GM12878 (cell line): ENCODE results near the gene CAPN10. TPM values are rescaled to one million over a fixed set of nuclear protein-coding genes. Genes with fewer than 3 reads are reported as not detected.
"Not testable (repeated sequence)": the region's sequence is repeated elsewhere in the genome, so short reads cannot be mapped to it uniquely, and the experiment has no call there.

Source experiments
- ATAC-seq: fragments of 200-7000 bp; cut with Tn5 transposase; 3 replicates; pipeline ENCODE4 v1.9.1; 2020; ENCODE audit warnings: mild to moderate bottlenecking, moderate library complexity
- BruUV-seq: library from RNA; stranded (reverse); fragments of 400-500 nt; replicated peaks from 2 replicates; lab custom pipeline; 2021; lab: Mats Ljungman, UMichigan
- CTCF ChIA-PET: fragments of 300-600 bp; sonication (Branson Sonifier 250); formaldehyde crosslinking; extraction: SDS; loops from one replicate; lab custom pipeline; 2021; ENCODE audit warnings: inconsistent platforms; lab: Yijun Ruan, JAX
- POLR2A ChIA-PET: fragments of 350-600 bp; formaldehyde crosslinking; extraction: SDS; loops from one replicate; lab custom pipeline; 2021; ENCODE audit warnings: inconsistent platforms; lab: Charles Lee
- RAD21 ChIA-PET: fragments of 300-600 bp; sonication (Branson Sonifier 250); formaldehyde crosslinking; loops from one replicate; lab custom pipeline; 2023; ENCODE audit warnings: antibody characterized with exemption; ENCODE audit not compliant: unreplicated experiment; lab: Charles Lee
- SMC1A ChIA-PET: fragments of 300-600 bp; sonication (Branson Sonifier 250); formaldehyde crosslinking; loops from one replicate; lab custom pipeline; 2023; ENCODE audit not compliant: unreplicated experiment, uncharacterized antibody; lab: Charles Lee
- DNase-seq: peaks from one replicate; pipeline ENCODE4 v3.0.0-alpha.2; 2011; ENCODE audit warnings: low read depth, low spot score
- FAIRE-seq: peaks from 3 replicates; lab custom pipeline; 2011; peaks lifted over from hg19 to GRCh38; lab: Jason Lieb, UNC
- H2AFZ ChIP-seq: 2 replicates; pipeline ENCODE4 v1.6.0; 2011; ENCODE audit warnings: low read depth, low read length, control low read depth; ENCODE audit not compliant: control insufficient read depth
- H3K27ac ChIP-seq: 2 replicates; pipeline ENCODE4 v1.5.1; 2011; ENCODE audit warnings: control low read depth; ENCODE audit not compliant: control insufficient read depth, insufficient read depth
- H3K27me3 ChIP-seq, 2 experiments: replicated peaks in 1 of 2; 2 replicates each; pipeline versions ENCODE4 v1.6.0 to v1.6.1; 2011; ENCODE audit warnings: low read length in 1 of 2; ENCODE audit not compliant: control insufficient read depth in 2 of 2, insufficient read depth in 2 of 2
- H3K36me3 ChIP-seq, 2 experiments: 2 replicates each; pipeline ENCODE4 v1.5.1; 2011; ENCODE audit warnings: low read length in 1 of 2; ENCODE audit not compliant: control insufficient read depth in 2 of 2, insufficient read depth in 2 of 2
- H3K4me1 ChIP-seq: 2 replicates; pipeline ENCODE4 v1.6.1; 2011; ENCODE audit warnings: mild to moderate bottlenecking, low read length, moderate library complexity, mixed read lengths; ENCODE audit not compliant: control insufficient read depth, insufficient read depth
- H3K4me2 ChIP-seq: 2 replicates; pipeline ENCODE4 v1.6.0; 2011; ENCODE audit warnings: control low read depth; ENCODE audit not compliant: control insufficient read depth, insufficient read depth
- H3K4me3 ChIP-seq: fragments of 200-600 bp; sonication (generic); 2 replicates; pipeline ENCODE4 v1.5.1; 2016
- H3K79me2 ChIP-seq: 2 replicates; pipeline ENCODE4 v1.6.0; 2011; ENCODE audit warnings: low read length; ENCODE audit not compliant: control insufficient read depth, insufficient read depth
- H3K9ac ChIP-seq: 2 replicates; pipeline ENCODE4 v1.8.0; 2011; ENCODE audit warnings: low read length, control low read depth, mixed read lengths; ENCODE audit not compliant: control insufficient read depth, insufficient read depth
- H3K9me3 ChIP-seq: replicated peaks from 3 replicates; pipeline ENCODE4 v1.5.1; 2011; ENCODE audit warnings: mild to moderate bottlenecking, low read length; ENCODE audit not compliant: control insufficient read depth, insufficient read depth
- H4K20me1 ChIP-seq: 2 replicates; pipeline ENCODE4 v1.6.0; 2011; ENCODE audit not compliant: control insufficient read depth, insufficient read depth
- CBX5 ChIP-seq: sonication (generic); IDR thresholded peaks from 2 replicates; pipeline ENCODE4 v1.6.1; 2016; ENCODE audit warnings: low read depth, moderate library complexity, mild to moderate bottlenecking, inconsistent platforms
- CTCF ChIP-seq, 3 experiments: IDR thresholded peaks in 2 of 3; conservative IDR thresholded peaks in 1 of 3; 2 replicates each; pipeline ENCODE4 v1.5.1; 2011; ENCODE audit warnings: low read depth in 3 of 3, low read length in 3 of 3, mild to moderate bottlenecking in 3 of 3, control low read depth in 2 of 3, moderate library complexity in 2 of 3, inconsistent platforms in 1 of 3, mixed read lengths in 1 of 3; ENCODE audit not compliant: control insufficient read depth in 2 of 3, insufficient read depth in 1 of 3; ENCODE audit errors: extremely low read depth in 1 of 3
- EZH2 ChIP-seq: IDR thresholded peaks from 2 replicates; pipeline ENCODE4 v1.6.1; 2012; ENCODE audit warnings: low read depth, mild to moderate bottlenecking, control low read depth, inconsistent platforms, low read length, borderline replicate concordance; ENCODE audit not compliant: control insufficient read depth
- RAD51 ChIP-seq: fragments of 450-650 bp; IDR thresholded peaks from 2 replicates; pipeline ENCODE4 v1.6.1; 2016; ENCODE audit warnings: moderate library complexity, mild to moderate bottlenecking, inconsistent platforms
- SMARCA5 ChIP-seq: fragments of 450-650 bp; IDR thresholded peaks from 2 replicates; pipeline ENCODE4 v1.6.1; 2017; ENCODE audit warnings: mild to moderate bottlenecking
- SP1 ChIP-seq: IDR thresholded peaks from one replicate; pipeline ENCODE4 v1.6.1; 2011; ENCODE audit warnings: low read depth, low read length
- SUPT20H ChIP-seq: IDR thresholded peaks from 2 replicates; pipeline ENCODE4 v1.6.1; 2011; ENCODE audit warnings: low read depth, mild to moderate bottlenecking, low read length, moderate library complexity, borderline replicate concordance; ENCODE audit not compliant: control insufficient read depth
- TCF12 ChIP-seq: IDR thresholded peaks from 2 replicates; pipeline ENCODE4 v1.6.1; 2011; ENCODE audit warnings: low read depth, mild to moderate bottlenecking, low read length
- YY1 ChIP-seq: IDR thresholded peaks from 2 replicates; pipeline ENCODE4 v1.6.1; 2011; ENCODE audit warnings: low read depth, mild to moderate bottlenecking, low read length
- WGBS: methylation state at CpG from one replicate; pipeline ENCODE4 v1.1.6; 2016; ENCODE audit warnings: low lambda C conversion rate; ENCODE audit not compliant: insufficient replicate concordance, insufficient coverage; ENCODE audit errors: missing lambda C conversion rate; 5-methylcytosine and 5-hydroxymethylcytosine counted together
- in situ Hi-C: fragments of 300-500 bp; cut with MboI; formaldehyde crosslinking; loops from 9 replicates; pipeline ENCODE4 v1.14.3; 2018; ENCODE audit warnings: mixed read lengths
- intact Hi-C: fragments of 100-400 bp; cut with micrococcal nuclease; formaldehyde crosslinking; loops from one replicate; pipeline ENCODE4 v1.14.2; 2022; ENCODE audit not compliant: unreplicated experiment
- polyA plus RNA-seq, 11 experiments: library from polyadenylated mRNA; depleted of rRNA in 4 of 11; unstranded in 6 of 11; stranded (reverse) in 5 of 11; fragments of >200 nt; fragmentation: Nextera tagmentation in 4 of 11; fragmentation: Illumina TruSeq in 1 of 11; extraction: Ambion mirVana in 4 of 11; extraction: Trizol in 1 of 11; gene quantifications; 1 replicate in 1 of 11; 2 replicates in 10 of 11; pipeline versions ENCODE4 v1.2.1 to v1.2.3, GENCODE V29; 2011 to 2016; ENCODE audit warnings: inconsistent platforms in 2 of 11, missing spikeins in 2 of 11, low read depth in 1 of 11
- total RNA-seq, 4 experiments: library from RNA; depleted of rRNA in 3 of 4; stranded (reverse); fragments of >200 nt in 3 of 4; fragmentation: Illumina TruSeq in 1 of 4; extraction: Trizol in 1 of 4; gene quantifications; 2 replicates each; pipeline versions ENCODE4 v1.2.1 to v1.2.3, GENCODE V29; 2013 to 2021

Gene CAPN10
- total and polyA plus RNA-seq, 10 of the 15 experiments (the other 5 are each of a cell fraction or from before 2014, with no cell fraction given) = 0.37 to 40.6 (median 17.5) TPM

- TF ChIP-seq SP1 (no peak), YY1 (no peak), SUPT20H (no peak), SMARCA5 (no peak), RAD51 (no peak), EZH2 (no peak)
These were observed 29.4 kb downstream of the CAPN10 start (continued) for GRCh38 chr2:240615820-240616547.

GRCh38 chr2:240616860-240617666 is 30.5 kb downstream of the CAPN10 start:
- Histone ChIP-seq H3K4me1 (peaks cover 22% of the 10 kb centered on the region), H3K9me3 (peaks cover 12% of the 10 kb centered on the region)
- H4K20me1 ChIP-seq, intact Hi-C loops, H3K4me2 ChIP-seq, ATAC-seq, BruUV-seq, H3K79me2 ChIP-seq, H3K4me3 ChIP-seq, SMC1A ChIA-PET, in situ Hi-C loops, RAD21 ChIA-PET: not testable (repeated sequence)
- ChIA-PET POLR2A (interaction anchor here (0.6 kb wide), 1 partner anchor 45 kb away, joined by 3 read pairs; no protein-coding TSS in a partner anchor), CTCF (interaction anchor here (1.2 to 1.4 kb wide), 3 partner anchors 52 to 224 kb away, joined by 3 read pairs; no protein-coding TSS in a partner anchor)
- peak; percentile 78 for FAIRE-seq
- TF ChIP-seq TCF12 = peak; percentile 67; the same call in 1 of the 2 replicates
- 0 out of 2 replicates have a peak, but pooled peaks have one; percentile 21 for TF ChIP-seq CBX5
- peak in 1 of 3 experiments; percentile 21; a peak in 1 of 6 replicates for TF ChIP-seq CTCF (IDR thresholded peaks at IDR 0.05 in 2 of 3, conservative IDR thresholded peaks at IDR 0.05 in 1 of 3; ENCODE audit: control insufficient read depth in 2 of 3, extremely low read depth in 1 of 3, insufficient read depth in 1 of 3, low read depth in 3 of 3, low read length in 3 of 3)
- TF ChIP-seq, all 136 proteins: peak for 3; not testable (repeated sequence) for 133
- DNase-seq, H3K27ac ChIP-seq, H2AFZ ChIP-seq, H3K27me3 ChIP-seq, H3K9ac ChIP-seq, H3K36me3 ChIP-seq: not testable (repeated sequence)
- 55% methylated on average over 5 of the region's 5 CpGs for WGBS
